SK-N-SH treated with all-trans-retinoic acid at 6 μM for 48 hours (cell line): Measurements from ENCODE around the gene MCUR1.
A peak's percentile ranks its signal among the peaks of the same experiment; 100 is the strongest.

Experiments
- ATAC-seq: fragments of 200-7000 bp; cut with Tn5 transposase; 3 replicates; pipeline ENCODE4 v1.9.1; 2020; ENCODE audit warnings: mild to moderate bottlenecking, moderate library complexity
- ARNTL ChIP-seq: fragments of 450-650 bp; formaldehyde crosslinking; IDR thresholded peaks from 2 replicates; pipeline ENCODE4 v1.5.0; 2020; ENCODE audit warnings: low read depth, mild to moderate bottlenecking, moderate library complexity, borderline replicate concordance
- BACH2 ChIP-seq: fragments of 250-450 bp; sonication (Bioruptor Pico); IDR thresholded peaks from 2 replicates; pipeline ENCODE4 v1.9.0; 2021; ENCODE audit warnings: mild to moderate bottlenecking, borderline replicate concordance
- CREB5 ChIP-seq: fragments of 250-450 bp; sonication (Bioruptor Pico); IDR thresholded peaks from 2 replicates; pipeline ENCODE4 v1.5.1; 2020; ENCODE audit warnings: low read depth, mild to moderate bottlenecking, moderate library complexity
- CSRNP3 ChIP-seq: fragments of 250-450 bp; sonication (Bioruptor Pico); IDR thresholded peaks from 2 replicates; pipeline ENCODE4 v1.5.1; 2021; ENCODE audit warnings: mild to moderate bottlenecking, moderate library complexity
- ESRRG ChIP-seq: fragments of 250-450 bp; sonication (Bioruptor Pico); IDR thresholded peaks from 2 replicates; pipeline ENCODE4 v1.6.1; 2021; ENCODE audit warnings: mild to moderate bottlenecking
- GLIS3 ChIP-seq: fragments of 250-450 bp; sonication (Bioruptor Pico); IDR thresholded peaks from 2 replicates; pipeline ENCODE4 v1.5.0; 2020; ENCODE audit warnings: mild to moderate bottlenecking, moderate library complexity
- ISL1 ChIP-seq: fragments of 250-450 bp; sonication (Bioruptor Pico); IDR thresholded peaks from 2 replicates; pipeline ENCODE4 v2.1.2; 2022; ENCODE audit warnings: mild to moderate bottlenecking, moderate library complexity
- OSR1 ChIP-seq: fragments of 250-450 bp; sonication (Bioruptor Pico); IDR thresholded peaks from 2 replicates; pipeline ENCODE4 v1.8.0; 2022; ENCODE audit warnings: moderate library complexity, mild to moderate bottlenecking, inconsistent platforms
- PATZ1 ChIP-seq: fragments of 250-450 bp; sonication (Bioruptor Pico); IDR thresholded peaks from 2 replicates; pipeline ENCODE4 v1.8.0; 2020; ENCODE audit warnings: mild to moderate bottlenecking, moderate library complexity, borderline replicate concordance
- POU6F1 ChIP-seq: fragments of 250-450 bp; sonication (Bioruptor Pico); IDR thresholded peaks from 2 replicates; pipeline ENCODE4 v1.8.0; 2021; ENCODE audit warnings: low read depth, mild to moderate bottlenecking, moderate library complexity, borderline replicate concordance
- PPARA ChIP-seq: fragments of 250-450 bp; sonication (Bioruptor Pico); IDR thresholded peaks from 2 replicates; pipeline ENCODE4 v1.5.0; 2020; ENCODE audit warnings: mild to moderate bottlenecking, borderline replicate concordance
- RARB ChIP-seq: fragments of 250-450 bp; sonication (Bioruptor Pico); IDR thresholded peaks from 2 replicates; pipeline ENCODE4 v1.8.0; 2021; ENCODE audit warnings: mild to moderate bottlenecking, moderate library complexity
- SNAI2 ChIP-seq: fragments of 250-450 bp; sonication (Bioruptor Pico); IDR thresholded peaks from 2 replicates; pipeline ENCODE4 v1.5.0; 2020; ENCODE audit warnings: mild to moderate bottlenecking, moderate library complexity
- TCF4 ChIP-seq: fragments of 250-450 bp; sonication (Bioruptor Pico); IDR thresholded peaks from 2 replicates; pipeline ENCODE4 v1.8.0; 2021; ENCODE audit warnings: mild to moderate bottlenecking, moderate library complexity, borderline replicate concordance
- TOX ChIP-seq: fragments of 250-450 bp; sonication (Bioruptor Pico); IDR thresholded peaks from 2 replicates; pipeline ENCODE4 v1.8.0; 2021; ENCODE audit warnings: mild to moderate bottlenecking, moderate library complexity, borderline replicate concordance
- TSHZ2 ChIP-seq: fragments of 250-450 bp; sonication (Bioruptor Pico); IDR thresholded peaks from 2 replicates; pipeline ENCODE4 v1.5.0; 2020; ENCODE audit warnings: mild to moderate bottlenecking, moderate library complexity
- ZFP3 ChIP-seq: fragments of 250-450 bp; sonication (Bioruptor Pico); IDR thresholded peaks from 2 replicates; pipeline ENCODE4 v1.5.0; 2020; ENCODE audit warnings: mild to moderate bottlenecking, moderate library complexity
- ZFP30 ChIP-seq: fragments of 450-650 bp; formaldehyde crosslinking; IDR thresholded peaks from 2 replicates; pipeline ENCODE4 v1.5.0; 2022; ENCODE audit warnings: mild to moderate bottlenecking, moderate library complexity
- ZNF565 ChIP-seq: fragments of 450-650 bp; formaldehyde crosslinking; conservative IDR thresholded peaks from 2 replicates; pipeline ENCODE4 v1.5.0; 2020; ENCODE audit warnings: low read depth, mild to moderate bottlenecking, moderate library complexity
- ZNF8 ChIP-seq: fragments of 450-650 bp; formaldehyde crosslinking; IDR thresholded peaks from 2 replicates; pipeline ENCODE4 v1.5.0; 2020; ENCODE audit warnings: mild to moderate bottlenecking, moderate library complexity

The MCUR1 gene

GRCh38 chr6:13767121-13767808 lies 47.1 kb downstream of the MCUR1 start:
- TF ChIP-seq ISL1, result no peak
- TF ChIP-seq TSHZ2 (CRISPR knock-in tag), result no peak
- TF ChIP-seq ESRRG (CRISPR knock-in tag), result no peak
- TF ChIP-seq ARNTL (CRISPR knock-in tag), result no peak
- TF ChIP-seq ZNF565, result no peak
- TF ChIP-seq CREB5, result no peak
- TF ChIP-seq ZFP3 (CRISPR knock-in tag), result no peak
- TF ChIP-seq PPARA, result no peak
- no peak for TF ChIP-seq TCF4 (CRISPR knock-in tag)
- TF ChIP-seq, all 23 proteins: peak for 0
- ATAC-seq, result peak; percentile 44

GRCh38 chr6:13766201-13766634 lies 48.1 kb downstream of the MCUR1 start:
- peak; percentile 82 for ATAC-seq
- TF ChIP-seq OSR1 (CRISPR knock-in tag) (no peak), TOX (no peak), TCF4 (CRISPR knock-in tag) (no peak), PPARA (no peak), TSHZ2 (CRISPR knock-in tag) (no peak), PATZ1 (CRISPR knock-in tag) (no peak), ESRRG (CRISPR knock-in tag) (no peak), BACH2 (no peak), ZNF565 (no peak), ZFP30 (CRISPR knock-in tag) (no peak), RARB (CRISPR knock-in tag) (no peak), GLIS3 (CRISPR knock-in tag) (no peak), POU6F1 (no peak), CSRNP3 (CRISPR knock-in tag) (no peak), SNAI2 (CRISPR knock-in tag) (no peak), ZNF8 (CRISPR knock-in tag) (no peak), ZFP3 (CRISPR knock-in tag) (no peak), ARNTL (CRISPR knock-in tag) (no peak)
- TF ChIP-seq, all 23 proteins: peak for 0
